WI38 (cell line): Measurements from ENCODE around the gene FLT1.

Source experiments
- H3K4me3 ChIP-seq: 2 replicates; pipeline ENCODE4 v1.5.1; 2011; ENCODE audit warnings: low read depth, mild to moderate bottlenecking, control low read depth, low read length
- TF ChIP-seq, protein P1 (sequence below): IDR thresholded peaks from 2 replicates; pipeline ENCODE4 v1.5.1; 2012; ENCODE audit warnings: low read depth, mild to moderate bottlenecking, control low read depth, low read length

The FLT1 gene

GRCh38 chr13:28392896-28393505 is 101.9 kb downstream of the FLT1 start:
- TF ChIP-seq, protein P1, sequence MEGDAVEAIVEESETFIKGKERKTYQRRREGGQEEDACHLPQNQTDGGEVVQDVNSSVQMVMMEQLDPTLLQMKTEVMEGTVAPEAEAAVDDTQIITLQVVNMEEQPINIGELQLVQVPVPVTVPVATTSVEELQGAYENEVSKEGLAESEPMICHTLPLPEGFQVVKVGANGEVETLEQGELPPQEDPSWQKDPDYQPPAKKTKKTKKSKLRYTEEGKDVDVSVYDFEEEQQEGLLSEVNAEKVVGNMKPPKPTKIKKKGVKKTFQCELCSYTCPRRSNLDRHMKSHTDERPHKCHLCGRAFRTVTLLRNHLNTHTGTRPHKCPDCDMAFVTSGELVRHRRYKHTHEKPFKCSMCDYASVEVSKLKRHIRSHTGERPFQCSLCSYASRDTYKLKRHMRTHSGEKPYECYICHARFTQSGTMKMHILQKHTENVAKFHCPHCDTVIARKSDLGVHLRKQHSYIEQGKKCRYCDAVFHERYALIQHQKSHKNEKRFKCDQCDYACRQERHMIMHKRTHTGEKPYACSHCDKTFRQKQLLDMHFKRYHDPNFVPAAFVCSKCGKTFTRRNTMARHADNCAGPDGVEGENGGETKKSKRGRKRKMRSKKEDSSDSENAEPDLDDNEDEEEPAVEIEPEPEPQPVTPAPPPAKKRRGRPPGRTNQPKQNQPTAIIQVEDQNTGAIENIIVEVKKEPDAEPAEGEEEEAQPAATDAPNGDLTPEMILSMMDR, result no peak
- H3K4me3 ChIP-seq, result no peak overlapping the region

- TF ChIP-seq, protein P1, result no peak
- H3K4me3 ChIP-seq, result no peak overlapping the region
Observed at GRCh38 chr13:28392428-28392827, 102.5 kb downstream of the FLT1 start.

- no peak overlapping the region for H3K4me3 ChIP-seq
- TF ChIP-seq, protein P1, result no peak
Observed at GRCh38 chr13:28387740-28388501, 107.0 kb downstream of the FLT1 start.

GRCh38 chr13:28385362-28385761 is 109.6 kb downstream of the FLT1 start:
- no peak overlapping the region for H3K4me3 ChIP-seq
- TF ChIP-seq, protein P1, result no peak

- TF ChIP-seq, protein P1, result no peak
- no peak overlapping the region for H3K4me3 ChIP-seq
Observed at GRCh38 chr13:28384789-28385188, 110.1 kb downstream of the FLT1 start.

DNA sequence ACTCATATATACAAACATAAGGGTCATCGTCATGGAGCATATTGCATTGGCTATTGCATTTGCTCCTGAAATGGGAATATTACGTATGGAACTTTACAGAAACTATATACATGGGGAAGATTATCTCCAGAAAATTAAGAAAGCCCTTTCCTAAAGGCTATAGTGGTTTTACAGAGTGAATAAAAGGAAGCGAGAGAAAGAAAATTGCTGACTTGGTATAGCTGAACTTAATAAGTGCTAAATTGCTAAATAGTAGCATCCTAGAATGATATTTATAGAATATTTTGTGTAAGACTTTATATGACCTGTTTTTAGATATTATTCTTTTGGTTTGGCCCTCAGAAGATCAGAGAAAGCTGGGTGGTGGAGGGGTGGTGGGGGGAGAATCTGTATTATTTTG is 114.6 kb downstream of the FLT1 start:
- TF ChIP-seq, protein P1, result no peak
- H3K4me3 ChIP-seq, result no peak overlapping the region

- TF ChIP-seq, protein P1, result no peak
- H3K4me3 ChIP-seq, result no peak overlapping the region
Observed at GRCh38 chr13:28379371-28380083, 115.4 kb downstream of the FLT1 start.
